Gastrocnemius medialis (tissue), 4 donors: ENCODE measurements around the gene COL21A1.

Source experiments
- POLR2A ChIP-seq, 2 donors: fragments of 450-650 bp; IDR thresholded peaks; one replicate each; pipeline ENCODE4 v1.6.1; 2017; ENCODE audit warnings: antibody characterized with exemption in 2 of 2, mild to moderate bottlenecking in 2 of 2, moderate library complexity in 2 of 2
- TF ChIP-seq, protein P1 (sequence below), 5 experiments: fragments of 450-650 bp in 3 of 5; fragments of 200-600 bp in 2 of 5; sonication (generic) in 2 of 5; IDR thresholded peaks in 4 of 5; conservative IDR thresholded peaks in 1 of 5; 1 replicate in 4 of 5; 2 replicates in 1 of 5; pipeline ENCODE4 v1.5.1; 2016 to 2019; ENCODE audit warnings: antibody characterized with exemption in 5 of 5, mild to moderate bottlenecking in 3 of 5, moderate library complexity in 3 of 5

DNA sequence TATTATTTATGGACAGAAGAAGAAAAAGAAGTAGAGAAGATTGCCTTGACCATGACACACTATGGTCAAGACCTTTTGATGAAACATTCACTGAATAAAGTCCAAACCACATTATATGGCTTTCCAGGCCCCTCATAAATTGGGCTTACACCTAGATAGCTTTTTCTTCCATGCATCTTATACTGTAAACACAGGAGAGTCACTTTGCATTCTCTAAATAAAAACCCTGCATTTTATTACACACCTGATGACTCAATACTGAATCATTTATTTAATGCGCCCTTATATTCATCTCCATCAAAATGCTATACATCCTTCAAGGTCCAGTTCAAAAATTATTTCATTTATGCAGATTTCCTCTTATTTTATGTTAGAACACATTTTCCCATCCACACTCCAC, 78.0 kb downstream of the COL21A1 start:
- TF ChIP-seq, protein P1, sequence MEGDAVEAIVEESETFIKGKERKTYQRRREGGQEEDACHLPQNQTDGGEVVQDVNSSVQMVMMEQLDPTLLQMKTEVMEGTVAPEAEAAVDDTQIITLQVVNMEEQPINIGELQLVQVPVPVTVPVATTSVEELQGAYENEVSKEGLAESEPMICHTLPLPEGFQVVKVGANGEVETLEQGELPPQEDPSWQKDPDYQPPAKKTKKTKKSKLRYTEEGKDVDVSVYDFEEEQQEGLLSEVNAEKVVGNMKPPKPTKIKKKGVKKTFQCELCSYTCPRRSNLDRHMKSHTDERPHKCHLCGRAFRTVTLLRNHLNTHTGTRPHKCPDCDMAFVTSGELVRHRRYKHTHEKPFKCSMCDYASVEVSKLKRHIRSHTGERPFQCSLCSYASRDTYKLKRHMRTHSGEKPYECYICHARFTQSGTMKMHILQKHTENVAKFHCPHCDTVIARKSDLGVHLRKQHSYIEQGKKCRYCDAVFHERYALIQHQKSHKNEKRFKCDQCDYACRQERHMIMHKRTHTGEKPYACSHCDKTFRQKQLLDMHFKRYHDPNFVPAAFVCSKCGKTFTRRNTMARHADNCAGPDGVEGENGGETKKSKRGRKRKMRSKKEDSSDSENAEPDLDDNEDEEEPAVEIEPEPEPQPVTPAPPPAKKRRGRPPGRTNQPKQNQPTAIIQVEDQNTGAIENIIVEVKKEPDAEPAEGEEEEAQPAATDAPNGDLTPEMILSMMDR (IDR thresholded peaks at IDR 0.05 in 4 of 5, conservative IDR thresholded peaks at IDR 0.05 in 1 of 5): no peak
- TF ChIP-seq POLR2A (IDR thresholded peaks at IDR 0.05): no peak
